Activated T-cell treated with anti-CD3 and anti-CD28 coated beads, Interleukin-2, amount 50 U/mL, for 24 hours (primary cell): Measurements from ENCODE around the gene RIMBP2.

Experiments used
- DNase-seq: peaks from one replicate; pipeline ENCODE4 v3.0.0-alpha.2; 2020
- H3K27ac Mint-ChIP-seq: 2 replicates; pipeline ENCODE4 v1.8.0; 2020; ENCODE audit warnings: mild to moderate bottlenecking, mixed read lengths
- H3K27me3 Mint-ChIP-seq: 2 replicates; pipeline ENCODE4 v1.8.0; 2020; ENCODE audit warnings: mixed read lengths
- H3K36me3 Mint-ChIP-seq: 2 replicates; pipeline ENCODE4 v1.8.0; 2020; ENCODE audit warnings: low read depth, mixed read lengths
- H3K4me1 Mint-ChIP-seq: 2 replicates; pipeline ENCODE4 v1.8.0; 2020; ENCODE audit warnings: low read depth, mixed read lengths
- H3K4me3 Mint-ChIP-seq: 2 replicates; pipeline ENCODE4 v1.8.0; 2020; ENCODE audit warnings: mild to moderate bottlenecking, moderate library complexity, mixed read lengths
- H3K9me3 Mint-ChIP-seq: 2 replicates; pipeline ENCODE4 v1.8.0; 2020; ENCODE audit warnings: mixed read lengths

Gene RIMBP2

GRCh38 chr12:130448044-130448821 lies 267.9 kb downstream of the RIMBP2 start:
- Mint-ChIP-seq H3K4me3 (no peak overlapping the region), H3K9me3 (no peaks in the 10 kb centered on the region), H3K27me3 (no peaks in the 10 kb centered on the region), H3K4me1 (no peaks in the 10 kb centered on the region), H3K36me3 (no peaks in the 10 kb centered on the region), H3K27ac (no peak overlapping the region)
- no peak for DNase-seq

GRCh38 chr12:130447655-130447965 lies 268.5 kb downstream of the RIMBP2 start:
- Mint-ChIP-seq H3K4me1 (no peaks in the 10 kb centered on the region), H3K4me3 (no peak overlapping the region), H3K9me3 (no peaks in the 10 kb centered on the region), H3K27ac (no peak overlapping the region), H3K27me3 (no peaks in the 10 kb centered on the region), H3K36me3 (no peaks in the 10 kb centered on the region)
- no peak for DNase-seq

- H3K36me3 Mint-ChIP-seq, result no peaks in the 10 kb centered on the region
- DNase-seq, result no peak
- H3K9me3 Mint-ChIP-seq, result no peaks in the 10 kb centered on the region
- no peak overlapping the region for H3K4me3 Mint-ChIP-seq
- no peak overlapping the region for H3K27ac Mint-ChIP-seq
- H3K4me1 Mint-ChIP-seq, result no peaks in the 10 kb centered on the region
- H3K27me3 Mint-ChIP-seq, result no peaks in the 10 kb centered on the region
Measured at GRCh38 chr12:130446846-130447654, 269.0 kb downstream of the RIMBP2 start.

- Mint-ChIP-seq H3K27me3 (no peaks in the 10 kb centered on the region), H3K4me1 (no peaks in the 10 kb centered on the region), H3K9me3 (peaks cover 5% of the 10 kb centered on the region), H3K36me3 (no peaks in the 10 kb centered on the region), H3K4me3 (no peak overlapping the region), H3K27ac (no peak overlapping the region)
- DNase-seq, result no peak
Measured at GRCh38 chr12:130444986-130445385, 271.1 kb downstream of the RIMBP2 start.

- Mint-ChIP-seq H3K27me3 (no peaks in the 10 kb centered on the region), H3K27ac (no peak overlapping the region), H3K36me3 (no peaks in the 10 kb centered on the region), H3K4me3 (no peak overlapping the region), H3K9me3 (peaks cover 6% of the 10 kb centered on the region), H3K4me1 (no peaks in the 10 kb centered on the region)
- DNase-seq, result no peak
Measured at GRCh38 chr12:130444061-130444460, 272.0 kb downstream of the RIMBP2 start.

GRCh38 chr12:130441771-130442760 lies 274.0 kb downstream of the RIMBP2 start:
- Mint-ChIP-seq H3K36me3 (no peaks in the 10 kb centered on the region), H3K27me3 (no peaks in the 10 kb centered on the region)

GRCh38 chr12:130440411-130441080 lies 275.6 kb downstream of the RIMBP2 start:
- peaks cover 8% of the 10 kb centered on the region for H3K9me3 Mint-ChIP-seq
- no peak overlapping the region for H3K27ac Mint-ChIP-seq
- no peaks in the 10 kb centered on the region for H3K27me3 Mint-ChIP-seq
- no peaks in the 10 kb centered on the region for H3K4me1 Mint-ChIP-seq
- H3K36me3 Mint-ChIP-seq, result no peaks in the 10 kb centered on the region
- DNase-seq, result no peak
- no peak overlapping the region for H3K4me3 Mint-ChIP-seq

More at GRCh38 chr12:130441771-130442760, 274.0 kb downstream of the RIMBP2 start:
- Mint-ChIP-seq H3K27ac (no peak overlapping the region), H3K4me3 (no peak overlapping the region), H3K4me1 (no peaks in the 10 kb centered on the region), H3K9me3 (peaks cover 8% of the 10 kb centered on the region)
- no peak for DNase-seq

- Mint-ChIP-seq H3K27me3 (no peaks in the 10 kb centered on the region), H3K9me3 (peaks cover 8% of the 10 kb centered on the region), H3K36me3 (no peaks in the 10 kb centered on the region), H3K4me3 (no peak overlapping the region), H3K4me1 (no peaks in the 10 kb centered on the region), H3K27ac (no peak overlapping the region)
- DNase-seq, result no peak
Measured at GRCh38 chr12:130439250-130439649, 276.8 kb downstream of the RIMBP2 start.

GRCh38 chr12:130438711-130439110 lies 277.4 kb downstream of the RIMBP2 start:
- DNase-seq, result no peak
- Mint-ChIP-seq H3K9me3 (peaks cover 8% of the 10 kb centered on the region), H3K27ac (no peak overlapping the region), H3K4me1 (no peaks in the 10 kb centered on the region), H3K4me3 (no peak overlapping the region), H3K27me3 (no peaks in the 10 kb centered on the region), H3K36me3 (no peaks in the 10 kb centered on the region)

GRCh38 chr12:130438243-130438620 lies 277.9 kb downstream of the RIMBP2 start:
- no peak overlapping the region for H3K27ac Mint-ChIP-seq
- peaks cover 8% of the 10 kb centered on the region for H3K9me3 Mint-ChIP-seq

GRCh38 chr12:130437555-130438242 lies 278.4 kb downstream of the RIMBP2 start:
- Mint-ChIP-seq H3K4me3 (no peak overlapping the region), H3K27ac (no peak overlapping the region), H3K27me3 (no peaks in the 10 kb centered on the region), H3K4me1 (no peaks in the 10 kb centered on the region), H3K36me3 (no peaks in the 10 kb centered on the region), H3K9me3 (peaks cover 8% of the 10 kb centered on the region)
- DNase-seq, result no peak

More at GRCh38 chr12:130438243-130438620, 277.9 kb downstream of the RIMBP2 start:
- DNase-seq, result no peak
- Mint-ChIP-seq H3K36me3 (no peaks in the 10 kb centered on the region), H3K4me1 (no peaks in the 10 kb centered on the region), H3K27me3 (no peaks in the 10 kb centered on the region), H3K4me3 (no peak overlapping the region)

GRCh38 chr12:130436741-130437501 lies 279.2 kb downstream of the RIMBP2 start:
- Mint-ChIP-seq H3K27me3 (no peaks in the 10 kb centered on the region), H3K4me3 (no peak overlapping the region), H3K36me3 (no peaks in the 10 kb centered on the region), H3K4me1 (no peaks in the 10 kb centered on the region), H3K9me3 (peaks cover 8% of the 10 kb centered on the region), H3K27ac (no peak overlapping the region)
- DNase-seq, result no peak

- no peaks in the 10 kb centered on the region for H3K27me3 Mint-ChIP-seq
- peaks cover 8% of the 10 kb centered on the region for H3K9me3 Mint-ChIP-seq
- DNase-seq, result no peak
- no peak overlapping the region for H3K4me3 Mint-ChIP-seq
- H3K27ac Mint-ChIP-seq, result no peak overlapping the region
- no peaks in the 10 kb centered on the region for H3K36me3 Mint-ChIP-seq
- H3K4me1 Mint-ChIP-seq, result no peaks in the 10 kb centered on the region
Measured at GRCh38 chr12:130435826-130436225, 280.3 kb downstream of the RIMBP2 start.
